DOHH2 (cell line): ENCODE data around the gene PATJ.

Experiments used
- CTCF ChIP-seq: fragments of 200-600 bp; sonication (generic); IDR thresholded peaks from one replicate; pipeline ENCODE4 v1.5.1; 2014; ENCODE audit warnings: antibody characterized with exemption, mild to moderate bottlenecking, low read depth, low read length; ENCODE audit not compliant: poor library complexity, severe bottlenecking
- EZH2phosphoT487 ChIP-seq: fragments of 200-600 bp; sonication (generic); IDR thresholded peaks from 2 replicates; pipeline ENCODE4 v1.6.1; 2017; ENCODE audit warnings: borderline replicate concordance, mild to moderate bottlenecking, antibody characterized with exemption, low read length, moderate library complexity, mixed read lengths

DNA sequence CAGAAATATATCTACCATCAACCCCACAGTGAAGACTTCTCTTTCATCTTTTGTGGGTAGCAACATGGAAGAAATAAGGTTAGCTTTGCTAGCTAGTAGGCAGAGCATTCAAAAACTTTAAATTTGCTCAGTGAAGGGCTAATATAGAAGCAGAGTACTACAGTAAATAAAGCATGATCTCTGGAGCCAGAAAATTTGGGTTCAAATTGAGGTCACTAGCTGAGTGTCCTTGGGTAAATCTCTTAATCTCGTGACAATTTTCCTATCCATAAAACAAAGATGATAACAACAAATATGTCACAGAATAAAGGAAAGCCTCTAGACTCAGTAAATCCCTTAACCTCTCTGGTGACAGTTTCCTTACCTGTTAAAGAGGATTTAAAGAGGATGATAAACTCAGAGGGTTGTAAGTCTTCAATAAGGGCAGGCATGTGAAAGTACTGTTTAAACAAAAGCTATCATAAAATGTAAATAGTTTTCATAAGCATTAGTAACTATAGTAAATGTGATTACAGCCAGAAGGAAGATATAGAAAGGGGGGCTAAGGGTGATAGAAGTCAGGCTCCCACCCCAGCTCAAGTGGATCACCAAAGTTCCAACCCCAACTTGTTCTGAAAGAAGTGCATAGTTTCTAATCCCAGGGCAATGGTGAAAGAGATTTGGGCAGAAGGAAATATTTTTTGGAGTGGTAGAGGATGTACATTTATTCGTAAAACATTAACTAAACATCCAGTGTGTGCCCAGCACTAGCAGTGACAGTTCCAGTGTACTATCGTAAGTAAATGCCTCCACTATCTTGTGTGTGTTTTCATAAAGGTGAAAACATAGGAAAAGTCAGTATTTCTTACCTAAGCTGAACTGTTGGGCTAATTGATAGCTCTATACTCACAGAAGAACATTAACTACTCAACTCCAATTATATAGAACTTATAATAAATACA is 42.1 kb upstream of the PATJ start:
- no peak for TF ChIP-seq CTCF
- no peak for TF ChIP-seq EZH2phosphoT487
